Measurements from ENCODE around the gene TRABD.

TRABD gene

GRCh38 chr22:50238755-50239154 is 53.0 kb downstream of the TRABD start:
- DNase-seq (ENCODE audit: low read depth in 2 of 2): no peak

GRCh38 chr22:50242406-50242949 is 56.8 kb downstream of the TRABD start:
- DNase-seq (ENCODE audit: low read depth in 2 of 2): no peak

GRCh38 chr22:50243685-50244419 is 58.1 kb downstream of the TRABD start:
- no peak for DNase-seq (ENCODE audit: low read depth in 2 of 2)

- DNase-seq (ENCODE audit: low read depth in 2 of 2): peak; percentile 88 to 91
Observed at GRCh38 chr22:50244420-50245213, 58.9 kb downstream of the TRABD start, which contains the start of gene TUBGCP6. Gene TUBGCP6 (minus strand): TSS chr22:50245023. CDS start chr22:50244459, 564 bp downstream.

- no peak for DNase-seq (ENCODE audit: low read depth in 2 of 2)
Observed at GRCh38 chr22:50245214-50246072, 59.7 kb downstream of the TRABD start.

- DNase-seq (ENCODE audit: low read depth in 2 of 2): no peak
Observed at GRCh38 chr22:50246242-50247175, 60.8 kb downstream of the TRABD start.

- DNase-seq (ENCODE audit: low read depth in 2 of 2): no peak
Observed at GRCh38 chr22:50247748-50248147, 62.0 kb downstream of the TRABD start.

- no peak for DNase-seq (ENCODE audit: low read depth in 2 of 2)
Observed at GRCh38 chr22:50248196-50249081, 62.7 kb downstream of the TRABD start.

Data from stimulated activated CD4-positive, alpha-beta T cell treated with anti-CD3 and anti-CD28 coated beads, Interleukin-12 subunit alpha, Interleukin-12 subunit beta, amount 100 ng/mL, for 24 hours (primary cell).